ENCODE data around the gene CENPM.

DNA sequence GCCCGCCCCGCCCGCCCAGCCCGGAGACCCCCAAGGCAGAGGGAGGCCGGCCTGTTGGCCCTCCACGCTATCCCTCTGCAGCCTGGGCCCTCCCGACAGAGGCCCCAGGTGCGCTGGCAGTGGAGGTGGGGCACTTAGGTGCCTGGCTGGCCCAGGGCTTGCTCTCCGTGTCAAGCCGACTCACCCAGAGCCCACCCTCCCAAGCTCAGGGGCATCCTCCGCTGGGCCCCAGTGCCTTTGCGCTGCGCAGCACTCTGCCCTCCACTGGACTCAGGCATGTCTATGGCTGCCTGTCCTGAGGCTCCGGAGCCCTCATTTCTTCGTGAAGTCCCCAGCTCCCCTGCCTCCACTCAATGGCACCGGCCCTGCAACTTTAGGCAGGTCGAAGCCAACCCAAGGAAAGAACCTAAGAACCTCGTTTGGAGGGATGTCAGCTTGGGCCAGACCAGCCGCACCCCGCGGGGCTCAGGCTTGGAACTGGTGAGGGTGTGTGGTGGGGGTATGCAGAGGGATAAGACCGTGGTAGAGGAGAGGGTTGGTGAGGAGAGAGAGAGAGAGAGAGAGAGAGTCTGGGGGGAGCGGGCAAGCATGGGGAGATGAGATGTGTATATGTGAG lies 11.1 kb upstream of the CENPM start:
- TF ChIP-seq, protein P1, sequence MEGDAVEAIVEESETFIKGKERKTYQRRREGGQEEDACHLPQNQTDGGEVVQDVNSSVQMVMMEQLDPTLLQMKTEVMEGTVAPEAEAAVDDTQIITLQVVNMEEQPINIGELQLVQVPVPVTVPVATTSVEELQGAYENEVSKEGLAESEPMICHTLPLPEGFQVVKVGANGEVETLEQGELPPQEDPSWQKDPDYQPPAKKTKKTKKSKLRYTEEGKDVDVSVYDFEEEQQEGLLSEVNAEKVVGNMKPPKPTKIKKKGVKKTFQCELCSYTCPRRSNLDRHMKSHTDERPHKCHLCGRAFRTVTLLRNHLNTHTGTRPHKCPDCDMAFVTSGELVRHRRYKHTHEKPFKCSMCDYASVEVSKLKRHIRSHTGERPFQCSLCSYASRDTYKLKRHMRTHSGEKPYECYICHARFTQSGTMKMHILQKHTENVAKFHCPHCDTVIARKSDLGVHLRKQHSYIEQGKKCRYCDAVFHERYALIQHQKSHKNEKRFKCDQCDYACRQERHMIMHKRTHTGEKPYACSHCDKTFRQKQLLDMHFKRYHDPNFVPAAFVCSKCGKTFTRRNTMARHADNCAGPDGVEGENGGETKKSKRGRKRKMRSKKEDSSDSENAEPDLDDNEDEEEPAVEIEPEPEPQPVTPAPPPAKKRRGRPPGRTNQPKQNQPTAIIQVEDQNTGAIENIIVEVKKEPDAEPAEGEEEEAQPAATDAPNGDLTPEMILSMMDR (IDR thresholded peaks at IDR 0.05; ENCODE audit: low read depth, low read length, missing input control): no peak
- TF ChIP-seq, protein P2, sequence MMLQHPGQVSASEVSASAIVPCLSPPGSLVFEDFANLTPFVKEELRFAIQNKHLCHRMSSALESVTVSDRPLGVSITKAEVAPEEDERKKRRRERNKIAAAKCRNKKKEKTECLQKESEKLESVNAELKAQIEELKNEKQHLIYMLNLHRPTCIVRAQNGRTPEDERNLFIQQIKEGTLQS (IDR thresholded peaks at IDR 0.05): no peak
- TF ChIP-seq NR2F2 (IDR thresholded peaks at IDR 0.05) (no peak), RXRA (IDR thresholded peaks at IDR 0.05) (no peak), RAD21 (IDR thresholded peaks at IDR 0.05) (no peak), JUND (IDR thresholded peaks at IDR 0.05) (no peak)
- TF ChIP-seq, protein P3, sequence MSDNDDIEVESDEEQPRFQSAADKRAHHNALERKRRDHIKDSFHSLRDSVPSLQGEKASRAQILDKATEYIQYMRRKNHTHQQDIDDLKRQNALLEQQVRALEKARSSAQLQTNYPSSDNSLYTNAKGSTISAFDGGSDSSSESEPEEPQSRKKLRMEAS (IDR thresholded peaks at IDR 0.05): no peak
